ENCODE data around the gene SATL1. TPM values are rescaled to one million over a fixed set of nuclear protein-coding genes. Genes with fewer than 3 reads are reported as not detected.

The SATL1 gene, protein sequence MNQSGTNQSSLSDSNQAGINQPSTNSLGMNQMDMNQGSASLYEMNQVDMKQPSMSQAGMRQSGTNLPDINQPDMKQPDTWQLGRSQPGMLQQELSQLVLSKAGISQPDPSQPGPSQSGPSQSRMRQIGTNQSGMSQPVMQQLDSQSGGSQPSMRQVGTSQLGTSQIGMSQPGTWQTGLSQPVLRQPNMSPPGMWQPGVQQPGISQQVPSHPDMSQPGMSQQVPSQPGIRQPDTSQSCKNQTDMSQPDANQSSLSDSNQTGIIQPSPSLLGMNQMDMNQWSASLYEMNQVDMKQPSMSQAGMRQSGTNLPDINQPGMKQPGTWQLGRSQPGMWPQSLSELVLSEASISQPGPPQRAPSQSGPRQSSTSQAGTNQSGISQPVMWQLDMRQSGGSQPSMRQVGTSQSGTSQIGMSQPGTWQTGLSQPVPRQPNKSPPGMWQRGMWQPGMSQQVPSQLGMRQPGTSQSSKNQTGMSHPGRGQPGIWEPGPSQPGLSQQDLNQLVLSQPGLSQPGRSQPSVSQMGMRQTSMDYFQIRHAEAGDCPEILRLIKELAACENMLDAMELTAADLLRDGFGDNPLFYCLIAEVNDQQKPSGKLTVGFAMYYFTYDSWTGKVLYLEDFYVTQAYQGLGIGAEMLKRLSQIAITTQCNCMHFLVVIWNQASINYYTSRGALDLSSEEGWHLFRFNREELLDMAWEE
- not detected in 2 replicates for total RNA-seq

DNA sequence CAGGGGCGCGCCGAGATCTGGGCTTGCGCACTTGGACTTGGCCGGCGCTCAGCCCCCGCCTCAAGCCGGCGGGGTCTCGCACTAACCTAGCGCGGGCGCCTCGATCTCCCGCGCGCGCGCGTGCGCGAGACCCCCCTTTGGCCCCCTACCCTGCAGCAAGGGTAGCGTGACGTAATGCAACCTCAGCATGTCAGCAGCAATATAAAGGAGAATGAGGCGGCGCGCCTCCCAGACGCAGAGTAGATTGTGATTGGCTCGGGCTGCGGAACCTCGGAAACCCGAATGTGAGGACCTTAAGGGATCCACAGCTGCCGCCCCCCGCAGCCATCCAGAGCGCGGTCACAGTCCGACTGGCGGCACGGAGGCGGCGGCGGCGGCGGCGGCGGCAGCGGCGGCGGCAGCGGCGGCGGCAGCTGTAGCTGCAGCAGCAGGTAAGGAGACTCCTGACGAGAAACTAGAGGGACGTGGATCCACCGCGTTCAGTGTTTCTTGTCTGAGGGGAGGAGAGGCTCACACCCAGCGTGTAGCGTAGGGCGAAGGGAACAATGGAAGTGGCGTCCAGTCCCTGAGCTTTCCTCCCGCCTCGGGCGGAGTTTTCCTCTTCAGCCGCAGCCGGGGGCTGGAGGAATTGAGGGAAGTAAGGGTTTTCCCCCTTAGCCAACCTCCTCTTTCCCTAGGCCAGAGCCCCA is at the start of gene SATL1, which contains the start of gene ZNF711:
TSS of gene SATL1 (minus strand) at position 19 of the 689 bp plus-strand sequence. CDS start 134,811 bp downstream, outside the sequence.
TSS of gene ZNF711 (plus strand) at position 231 of the 689 bp plus-strand sequence. CDS start 3,582 bp downstream, outside the sequence.

Other genes with a start within 250 kb of the SATL1 start
- 8.5 and 10.7 TPM in 2 replicates for gene APOOL, start 239.9 kb downstream of the SATL1 start, total RNA-seq
- gene ZNF711, start 212 bp upstream of the SATL1 start, total RNA-seq, result 0.57 TPM in 1 of 2 replicates, not detected in the other
- gene POF1B, start 135.9 kb upstream of the SATL1 start, total RNA-seq, result not detected in 2 replicates

Data from placental pericyte (primary cell).